ENCODE results near the gene FCER2.

FCER2 gene

GRCh38 chr19:7733376-7733775 lies 31.4 kb upstream of the FCER2 start:
- peaks cover 75% of the 10 kb centered on the region for H3K27me3 ChIP-seq (ENCODE audit: control insufficient read depth, insufficient read depth, low read length, poor library complexity, severe bottlenecking)
- WGBS, 2 experiments = 69 to 76% methylated on average over 6 of the region's 6 CpGs
- H3K9me3 ChIP-seq (ENCODE audit: control insufficient read depth, low read length) = no peaks in the 10 kb centered on the region
- no peaks in the 10 kb centered on the region for H3K36me3 ChIP-seq (ENCODE audit: control insufficient read depth, insufficient read depth, low read length)
- no peak overlapping the region for H3K4me3 ChIP-seq (ENCODE audit: insufficient read depth, low read depth, low read length)
- H3K4me1 ChIP-seq (ENCODE audit: control insufficient read depth, insufficient read depth, low read length) = no peaks in the 10 kb centered on the region
- no peak overlapping the region for H3K27ac ChIP-seq (ENCODE audit: insufficient read depth, low read depth, low read length, poor library complexity, severe bottlenecking)

- H3K9me3 ChIP-seq (ENCODE audit: control insufficient read depth, low read length) = no peaks in the 10 kb centered on the region
- no peaks in the 10 kb centered on the region for H3K36me3 ChIP-seq (ENCODE audit: control insufficient read depth, insufficient read depth, low read length)
- 63 to 66% methylated on average over 9 of the region's 9 CpGs for WGBS, 2 experiments
- peaks cover 86% of the 10 kb centered on the region for H3K27me3 ChIP-seq (ENCODE audit: control insufficient read depth, insufficient read depth, low read length, poor library complexity, severe bottlenecking)
- no peak within 1 kb of the TSS for H3K27ac ChIP-seq (ENCODE audit: insufficient read depth, low read depth, low read length, poor library complexity, severe bottlenecking)
- no peaks in the 10 kb centered on the region for H3K4me1 ChIP-seq (ENCODE audit: control insufficient read depth, insufficient read depth, low read length)
- H3K4me3 ChIP-seq (ENCODE audit: insufficient read depth, low read depth, low read length) = no peak within 1 kb of the TSS
Measured at GRCh38 chr19:7732045-7732444, 30.1 kb upstream of the FCER2 start, which contains the start of gene CLEC4G. TSS of gene CLEC4G (minus strand) at chr19:7732110. CDS start at chr19:7732102, 8 bp downstream.

GRCh38 chr19:7731615-7732014 lies 29.7 kb upstream of the FCER2 start:
- Histone ChIP-seq H3K9me3 (ENCODE audit: control insufficient read depth, low read length) (no peaks in the 10 kb centered on the region), H3K4me3 (ENCODE audit: insufficient read depth, low read depth, low read length) (no peak overlapping the region), H3K4me1 (ENCODE audit: control insufficient read depth, insufficient read depth, low read length) (no peaks in the 10 kb centered on the region), H3K36me3 (ENCODE audit: control insufficient read depth, insufficient read depth, low read length) (no peaks in the 10 kb centered on the region), H3K27ac (ENCODE audit: insufficient read depth, low read depth, low read length, poor library complexity, severe bottlenecking) (no peak overlapping the region), H3K27me3 (ENCODE audit: control insufficient read depth, insufficient read depth, low read length, poor library complexity, severe bottlenecking) (peaks cover 86% of the 10 kb centered on the region)
- WGBS, 2 experiments = 78% methylated on average over 5 of the region's 5 CpGs

- H3K27me3 ChIP-seq (ENCODE audit: control insufficient read depth, insufficient read depth, low read length, poor library complexity, severe bottlenecking) = peaks cover 86% of the 10 kb centered on the region
- H3K4me1 ChIP-seq (ENCODE audit: control insufficient read depth, insufficient read depth, low read length) = no peaks in the 10 kb centered on the region
- 75 to 78% methylated on average over 39 of the region's 39 CpGs for WGBS, 2 experiments
- no peaks in the 10 kb centered on the region for H3K9me3 ChIP-seq (ENCODE audit: control insufficient read depth, low read length)
- no peak overlapping the region for H3K27ac ChIP-seq (ENCODE audit: insufficient read depth, low read depth, low read length, poor library complexity, severe bottlenecking)
- no peak overlapping the region for H3K4me3 ChIP-seq (ENCODE audit: insufficient read depth, low read depth, low read length)
- H3K36me3 ChIP-seq (ENCODE audit: control insufficient read depth, insufficient read depth, low read length) = no peaks in the 10 kb centered on the region
Measured at GRCh38 chr19:7731218-7731595, 29.3 kb upstream of the FCER2 start.

- H3K4me3 ChIP-seq (ENCODE audit: insufficient read depth, low read depth, low read length) = no peak overlapping the region
- H3K36me3 ChIP-seq (ENCODE audit: control insufficient read depth, insufficient read depth, low read length) = no peaks in the 10 kb centered on the region
- H3K27ac ChIP-seq (ENCODE audit: insufficient read depth, low read depth, low read length, poor library complexity, severe bottlenecking) = no peak overlapping the region
- H3K27me3 ChIP-seq (ENCODE audit: control insufficient read depth, insufficient read depth, low read length, poor library complexity, severe bottlenecking) = peaks cover 81% of the 10 kb centered on the region
- H3K9me3 ChIP-seq (ENCODE audit: control insufficient read depth, low read length) = no peaks in the 10 kb centered on the region
- no peaks in the 10 kb centered on the region for H3K4me1 ChIP-seq (ENCODE audit: control insufficient read depth, insufficient read depth, low read length)
- WGBS, 2 experiments = 17 to 20% methylated on average over 78 of the region's 78 CpGs
Measured at GRCh38 chr19:7730286-7731217, 28.6 kb upstream of the FCER2 start.

GRCh38 chr19:7729831-7730285 lies 27.9 kb upstream of the FCER2 start:
- 37 to 39% methylated on average over 34 of the region's 34 CpGs for WGBS, 2 experiments
- Histone ChIP-seq H3K9me3 (ENCODE audit: control insufficient read depth, low read length) (no peaks in the 10 kb centered on the region), H3K4me1 (ENCODE audit: control insufficient read depth, insufficient read depth, low read length) (no peaks in the 10 kb centered on the region), H3K27me3 (ENCODE audit: control insufficient read depth, insufficient read depth, low read length, poor library complexity, severe bottlenecking) (peaks cover 74% of the 10 kb centered on the region), H3K4me3 (ENCODE audit: insufficient read depth, low read depth, low read length) (no peak overlapping the region), H3K27ac (ENCODE audit: insufficient read depth, low read depth, low read length, poor library complexity, severe bottlenecking) (no peak overlapping the region), H3K36me3 (ENCODE audit: control insufficient read depth, insufficient read depth, low read length) (no peaks in the 10 kb centered on the region)

GRCh38 chr19:7729211-7729610 lies 27.3 kb upstream of the FCER2 start:
- Histone ChIP-seq H3K27me3 (ENCODE audit: control insufficient read depth, insufficient read depth, low read length, poor library complexity, severe bottlenecking) (peaks cover 68% of the 10 kb centered on the region), H3K9me3 (ENCODE audit: control insufficient read depth, low read length) (no peaks in the 10 kb centered on the region), H3K4me1 (ENCODE audit: control insufficient read depth, insufficient read depth, low read length) (no peaks in the 10 kb centered on the region), H3K36me3 (ENCODE audit: control insufficient read depth, insufficient read depth, low read length) (no peaks in the 10 kb centered on the region), H3K27ac (ENCODE audit: insufficient read depth, low read depth, low read length, poor library complexity, severe bottlenecking) (no peak overlapping the region), H3K4me3 (ENCODE audit: insufficient read depth, low read depth, low read length) (no peak overlapping the region)
- WGBS, 2 experiments = 54 to 55% methylated on average over 16 of the region's 16 CpGs

GRCh38 chr19:7725791-7726190 lies 23.9 kb upstream of the FCER2 start:
- peaks cover 36% of the 10 kb centered on the region for H3K27me3 ChIP-seq (ENCODE audit: control insufficient read depth, insufficient read depth, low read length, poor library complexity, severe bottlenecking)
- H3K9me3 ChIP-seq (ENCODE audit: control insufficient read depth, low read length) = no peaks in the 10 kb centered on the region
- no peaks in the 10 kb centered on the region for H3K4me1 ChIP-seq (ENCODE audit: control insufficient read depth, insufficient read depth, low read length)
- H3K36me3 ChIP-seq (ENCODE audit: control insufficient read depth, insufficient read depth, low read length) = no peaks in the 10 kb centered on the region
- no peak overlapping the region for H3K27ac ChIP-seq (ENCODE audit: insufficient read depth, low read depth, low read length, poor library complexity, severe bottlenecking)
- H3K4me3 ChIP-seq (ENCODE audit: insufficient read depth, low read depth, low read length) = no peak overlapping the region
- WGBS, 2 experiments = 58 to 65% methylated on average over 2 of the region's 2 CpGs

GRCh38 chr19:7722231-7722651 lies 20.3 kb upstream of the FCER2 start:
- H3K36me3 ChIP-seq (ENCODE audit: control insufficient read depth, insufficient read depth, low read length) = no peaks in the 10 kb centered on the region
- 66 to 72% methylated on average over 5 of the region's 5 CpGs for WGBS, 2 experiments
- no peaks in the 10 kb centered on the region for H3K4me1 ChIP-seq (ENCODE audit: control insufficient read depth, insufficient read depth, low read length)
- H3K9me3 ChIP-seq (ENCODE audit: control insufficient read depth, low read length) = no peaks in the 10 kb centered on the region
- H3K27me3 ChIP-seq (ENCODE audit: control insufficient read depth, insufficient read depth, low read length, poor library complexity, severe bottlenecking) = peaks cover under 1% of the 10 kb centered on the region
- H3K4me3 ChIP-seq (ENCODE audit: insufficient read depth, low read depth, low read length) = no peak overlapping the region
- no peak overlapping the region for H3K27ac ChIP-seq (ENCODE audit: insufficient read depth, low read depth, low read length, poor library complexity, severe bottlenecking)

- Histone ChIP-seq H3K9me3 (ENCODE audit: control insufficient read depth, low read length) (no peaks in the 10 kb centered on the region), H3K27me3 (ENCODE audit: control insufficient read depth, insufficient read depth, low read length, poor library complexity, severe bottlenecking) (no peaks in the 10 kb centered on the region), H3K36me3 (ENCODE audit: control insufficient read depth, insufficient read depth, low read length) (no peaks in the 10 kb centered on the region), H3K27ac (ENCODE audit: insufficient read depth, low read depth, low read length, poor library complexity, severe bottlenecking) (no peak overlapping the region), H3K4me3 (ENCODE audit: insufficient read depth, low read depth, low read length) (no peak overlapping the region), H3K4me1 (ENCODE audit: control insufficient read depth, insufficient read depth, low read length) (no peaks in the 10 kb centered on the region)
- 84 to 93% methylated on average over 6 of the region's 6 CpGs for WGBS, 2 experiments
Measured at GRCh38 chr19:7720351-7720750, 18.4 kb upstream of the FCER2 start.
